ENCODE data around the gene CADPS2. TPM values are rescaled to one million over a fixed set of nuclear protein-coding genes. Genes with fewer than 3 reads are reported as not detected.

Gene CADPS2
- total RNA-seq, 2 donors from 2014 or later: not detected

- peaks cover 88% of the 10 kb centered on the region for H3K27me3 Mint-ChIP-seq (ENCODE audit: low read depth)
Measured at GRCh38 chr7:122311734-122312450, 574.4 kb downstream of the CADPS2 start.

DNA sequence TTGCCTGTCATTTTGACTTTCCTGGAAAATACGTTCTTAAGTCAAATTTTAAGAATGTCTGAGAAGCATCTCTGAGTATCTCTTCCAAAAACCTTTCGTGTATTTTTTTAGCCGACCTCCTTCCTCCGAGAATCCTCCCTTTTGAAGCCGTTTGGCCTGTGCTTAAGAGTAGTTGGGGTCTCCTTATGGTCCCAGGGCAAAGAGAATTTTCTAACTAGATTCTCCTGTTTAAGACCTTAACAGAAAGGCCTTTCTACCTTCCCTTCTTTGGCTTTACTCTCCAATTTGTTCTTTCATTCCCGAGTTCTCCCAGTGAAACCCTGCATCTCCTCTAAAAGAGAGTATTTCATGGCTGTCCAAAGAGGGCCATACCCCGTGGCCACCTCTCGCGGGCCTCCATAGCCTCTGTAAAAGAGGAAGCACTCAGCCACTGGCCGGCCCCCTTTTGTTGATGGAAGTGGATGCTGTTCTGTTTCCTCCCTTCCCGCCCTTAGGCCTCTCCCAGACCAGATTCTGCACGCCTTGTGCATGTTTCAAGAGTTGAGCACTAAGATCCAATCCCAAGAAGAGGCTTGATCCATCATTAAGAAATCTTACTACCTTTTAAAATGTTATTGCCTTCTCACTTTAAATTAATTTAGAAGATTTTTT is 575.1 kb downstream of the CADPS2 start:
- H3K4me3 Mint-ChIP-seq: peak overlapping the region; percentile 4 to 39
- ATAC-seq (replicated peaks in 1 of 2): no peak
- H3K27me3 Mint-ChIP-seq (ENCODE audit: low read depth): peaks cover 92% of the 10 kb centered on the region
- peaks cover 0 to 6% of the 10 kb centered on the region in 2 donors for H3K36me3 Mint-ChIP-seq (ENCODE audit: insufficient read depth in 2 of 2)
- peaks cover 0 to 3% of the 10 kb centered on the region in 2 donors for H3K9me3 Mint-ChIP-seq
- H3K4me1 Mint-ChIP-seq (ENCODE audit: low read depth): peaks cover 11% of the 10 kb centered on the region
- no peak for DNase-seq
- H3K27ac Mint-ChIP-seq: no peak overlapping the region

More at GRCh38 chr7:122311734-122312450, 574.4 kb downstream of the CADPS2 start:
- Mint-ChIP-seq H3K4me3 (no peak overlapping the region), H3K27ac (no peak overlapping the region), H3K9me3 (peaks cover 0 to 3% of the 10 kb centered on the region in 2 donors), H3K4me1 (ENCODE audit: low read depth) (peaks cover 11% of the 10 kb centered on the region), H3K36me3 (ENCODE audit: insufficient read depth in 2 of 2) (peaks cover 0 to 6% of the 10 kb centered on the region in 2 donors)
- ATAC-seq (replicated peaks in 1 of 2) (no peak), DNase-seq (no peak)

- H3K4me1 Mint-ChIP-seq (ENCODE audit: low read depth): peaks cover 11% of the 10 kb centered on the region
- no peak for ATAC-seq (replicated peaks in 1 of 2)
- H3K36me3 Mint-ChIP-seq (ENCODE audit: insufficient read depth in 2 of 2): peaks cover 0 to 4% of the 10 kb centered on the region in 2 donors
- H3K9me3 Mint-ChIP-seq: peaks cover 0 to 3% of the 10 kb centered on the region in 2 donors
- peaks cover 92% of the 10 kb centered on the region for H3K27me3 Mint-ChIP-seq (ENCODE audit: low read depth)
- H3K4me3 Mint-ChIP-seq: peak overlapping the region in 1 of 2 donors; percentile 27
- H3K27ac Mint-ChIP-seq: no peak overlapping the region
- no peak for DNase-seq
Measured at GRCh38 chr7:122310119-122311021, 575.9 kb downstream of the CADPS2 start.

DNA sequence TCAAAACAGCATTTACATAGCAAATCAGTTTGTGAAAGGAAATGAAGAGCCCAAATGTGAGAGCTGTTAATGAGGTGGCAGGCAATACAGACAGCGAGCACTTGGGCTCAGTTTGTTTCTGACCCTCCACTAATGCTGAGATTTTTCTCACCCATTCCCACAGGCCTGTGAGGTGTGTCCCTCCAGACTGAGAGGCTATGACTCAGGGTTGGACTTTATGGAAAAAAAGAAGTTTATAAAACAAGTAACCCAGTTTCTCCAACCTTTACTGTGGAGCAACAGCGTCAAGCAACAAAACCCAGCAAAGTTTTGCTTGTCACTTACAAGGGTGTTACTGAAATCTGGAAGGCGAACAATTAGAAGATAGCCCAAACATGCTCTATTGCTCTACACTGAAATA is 576.8 kb downstream of the CADPS2 start:
- ATAC-seq (replicated peaks in 1 of 2) (no peak), DNase-seq (no peak)
- peaks cover 11% of the 10 kb centered on the region for H3K4me1 Mint-ChIP-seq (ENCODE audit: low read depth)
- H3K36me3 Mint-ChIP-seq (ENCODE audit: insufficient read depth in 2 of 2): peaks cover 0 to 4% of the 10 kb centered on the region in 2 donors
- peak overlapping the region in 1 of 2 donors; percentile 20 for H3K4me3 Mint-ChIP-seq
- H3K9me3 Mint-ChIP-seq: no peaks in the 10 kb centered on the region
- no peak overlapping the region for H3K27ac Mint-ChIP-seq
- H3K27me3 Mint-ChIP-seq (ENCODE audit: low read depth): peaks cover 92% of the 10 kb centered on the region

- DNase-seq: no peak
- Mint-ChIP-seq H3K27ac (no peak overlapping the region), H3K4me3 (no peak overlapping the region), H3K4me1 (ENCODE audit: low read depth) (peaks cover 15% of the 10 kb centered on the region), H3K27me3 (ENCODE audit: low read depth) (peaks cover 92% of the 10 kb centered on the region), H3K36me3 (ENCODE audit: insufficient read depth in 2 of 2) (peaks cover 2 to 6% of the 10 kb centered on the region in 2 donors), H3K9me3 (no peaks in the 10 kb centered on the region)
- ATAC-seq (replicated peaks in 1 of 2): no peak
Measured at GRCh38 chr7:122307228-122307621, 579.0 kb downstream of the CADPS2 start.

GRCh38 chr7:122306320-122307227 is 579.7 kb downstream of the CADPS2 start:
- H3K9me3 Mint-ChIP-seq: no peaks in the 10 kb centered on the region
- ATAC-seq (replicated peaks in 1 of 2): no peak
- H3K4me3 Mint-ChIP-seq: no peak overlapping the region
- no peak overlapping the region for H3K27ac Mint-ChIP-seq
- no peak for DNase-seq
- H3K27me3 Mint-ChIP-seq (ENCODE audit: low read depth): peaks cover 92% of the 10 kb centered on the region
- H3K36me3 Mint-ChIP-seq (ENCODE audit: insufficient read depth in 2 of 2): peaks cover 3 to 6% of the 10 kb centered on the region in 2 donors
- H3K4me1 Mint-ChIP-seq (ENCODE audit: low read depth): peaks cover 15% of the 10 kb centered on the region

GRCh38 chr7:122305475-122306319 is 580.6 kb downstream of the CADPS2 start:
- Mint-ChIP-seq H3K27ac (no peak overlapping the region), H3K4me3 (peak overlapping the region in 1 of 2 donors; percentile 27), H3K9me3 (no peaks in the 10 kb centered on the region), H3K27me3 (ENCODE audit: low read depth) (peaks cover 92% of the 10 kb centered on the region), H3K36me3 (ENCODE audit: insufficient read depth in 2 of 2) (peaks cover 3 to 6% of the 10 kb centered on the region in 2 donors), H3K4me1 (ENCODE audit: low read depth) (peaks cover 10% of the 10 kb centered on the region)
- DNase-seq (no peak), ATAC-seq (replicated peaks in 1 of 2) (no peak)

- ATAC-seq (replicated peaks in 1 of 2): no peak
- H3K27ac Mint-ChIP-seq: no peak overlapping the region
- peaks cover 94% of the 10 kb centered on the region for H3K27me3 Mint-ChIP-seq (ENCODE audit: low read depth)
- H3K4me3 Mint-ChIP-seq: no peak overlapping the region
- no peak for DNase-seq
- peaks cover 3 to 8% of the 10 kb centered on the region in 2 donors for H3K36me3 Mint-ChIP-seq (ENCODE audit: insufficient read depth in 2 of 2)
- H3K4me1 Mint-ChIP-seq (ENCODE audit: low read depth): peaks cover 10% of the 10 kb centered on the region
- H3K9me3 Mint-ChIP-seq: no peaks in the 10 kb centered on the region
Measured at GRCh38 chr7:122304996-122305421, 581.3 kb downstream of the CADPS2 start.

DNA sequence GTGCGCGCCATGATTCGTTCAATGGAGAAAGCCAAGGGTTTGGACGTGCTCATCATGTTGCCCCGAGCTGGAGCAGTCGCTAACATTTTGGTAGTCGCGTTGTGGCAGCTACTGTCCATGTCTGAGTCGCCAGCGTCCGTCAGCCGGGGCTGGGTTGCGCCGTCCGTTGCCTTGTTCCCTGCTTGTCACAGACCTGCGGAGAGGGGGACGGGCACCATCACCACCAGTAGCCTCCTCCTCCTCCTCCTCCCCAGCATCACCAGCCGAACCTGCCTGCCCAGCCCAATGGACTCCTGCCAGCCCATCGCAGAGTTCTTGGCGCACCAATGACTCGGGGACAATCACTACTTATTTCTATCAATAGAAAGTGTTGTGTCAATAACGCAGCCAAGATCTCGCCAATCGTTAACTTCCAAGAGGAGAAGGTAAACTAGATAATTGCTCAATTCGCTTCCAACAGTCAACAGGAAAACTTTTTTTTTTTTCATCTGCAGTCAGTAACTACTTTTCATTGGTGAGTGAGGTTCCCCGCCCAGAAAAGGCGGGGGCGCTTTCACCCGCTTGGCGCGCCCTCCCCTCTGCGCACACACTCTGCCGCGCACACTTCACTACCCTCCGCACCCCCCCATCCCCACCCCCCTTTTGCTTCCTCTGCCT is 581.8 kb downstream of the CADPS2 start, which contains the start of gene FEZF1:
TSS of gene FEZF1 (minus strand) at position 432 of the 657 bp plus-strand sequence. CDS start at position 119, 313 bp downstream.
- no peak within 1 kb of the TSS for H3K4me3 Mint-ChIP-seq
- DNase-seq (no peak), ATAC-seq (replicated peaks in 1 of 2) (no peak)
- H3K36me3 Mint-ChIP-seq (ENCODE audit: insufficient read depth in 2 of 2): peaks cover 3 to 4% of the 10 kb centered on the region in 2 donors
- no peaks in the 10 kb centered on the region for H3K9me3 Mint-ChIP-seq
- peaks cover 5% of the 10 kb centered on the region for H3K4me1 Mint-ChIP-seq (ENCODE audit: low read depth)
- H3K27ac Mint-ChIP-seq: no peak within 1 kb of the TSS
- peaks cover 94% of the 10 kb centered on the region for H3K27me3 Mint-ChIP-seq (ENCODE audit: low read depth)

GRCh38 chr7:122303531-122304318 is 582.5 kb downstream of the CADPS2 start:
- peaks cover 4% of the 10 kb centered on the region for H3K4me1 Mint-ChIP-seq (ENCODE audit: low read depth)
- no peak overlapping the region for H3K27ac Mint-ChIP-seq
- H3K36me3 Mint-ChIP-seq (ENCODE audit: insufficient read depth in 2 of 2): peaks cover 5 to 6% of the 10 kb centered on the region in 2 donors
- ATAC-seq (replicated peaks in 1 of 2): no peak
- H3K27me3 Mint-ChIP-seq (ENCODE audit: low read depth): peaks cover 94% of the 10 kb centered on the region
- no peak for DNase-seq
- H3K4me3 Mint-ChIP-seq: no peak overlapping the region
- H3K9me3 Mint-ChIP-seq: peaks cover 0 to 2% of the 10 kb centered on the region in 2 donors

Data from activated T-cell treated with anti-CD3 and anti-CD28 coated beads, Interleukin-2, amount 50 U/mL, for 72 hours (primary cell).